Measurements from ENCODE around the gene GRIK5.
"Not testable (repeated sequence)": the region's sequence is repeated elsewhere in the genome, so short reads cannot be mapped to it uniquely, and the experiment has no call there.

Gene GRIK5

GRCh38 chr19:42069619-42070351 is at the start of gene GRIK5:
GRIK5 (minus strand) TSS chr19:42070206; CDS start chr19:42065770, 4,436 bp downstream.
- no peak for DNase-seq (ENCODE audit: low read depth)

- no peak for DNase-seq (ENCODE audit: low read depth)
Measured at GRCh38 chr19:42117076-42117475, 47.1 kb upstream of the GRIK5 start.

GRCh38 chr19:42116308-42117075 is 46.5 kb upstream of the GRIK5 start:
- no peak for DNase-seq (ENCODE audit: low read depth)

GRCh38 chr19:42115705-42116104 is 45.7 kb upstream of the GRIK5 start:
- DNase-seq (ENCODE audit: low read depth): no peak

- no peak for DNase-seq (ENCODE audit: low read depth)
Measured at GRCh38 chr19:42115219-42115618, 45.2 kb upstream of the GRIK5 start.

DNA sequence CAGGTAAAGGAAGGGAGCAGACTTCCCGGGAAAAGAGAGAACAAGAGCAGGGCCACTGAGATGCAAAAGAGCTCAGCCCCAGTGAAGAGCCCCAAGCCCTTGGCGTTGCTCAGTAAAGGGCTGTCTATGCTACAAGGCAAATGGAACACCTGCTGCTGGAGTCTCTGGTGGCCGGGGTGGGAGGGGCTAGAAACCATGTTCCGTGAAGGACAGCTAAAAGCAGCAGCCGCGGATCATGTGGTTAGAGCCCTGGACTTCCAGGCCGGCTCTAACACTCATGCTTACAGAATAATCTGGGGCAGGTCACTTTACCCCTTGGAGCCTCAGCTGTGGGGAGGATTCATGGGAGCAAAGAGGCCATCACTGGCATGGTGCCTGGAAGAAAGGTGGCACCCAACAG is 44.4 kb upstream of the GRIK5 start:
- no peak for DNase-seq (ENCODE audit: low read depth)

- peak; percentile 96 for DNase-seq (ENCODE audit: low read depth)
Measured at GRCh38 chr19:42113641-42114348, 43.8 kb upstream of the GRIK5 start.

DNA sequence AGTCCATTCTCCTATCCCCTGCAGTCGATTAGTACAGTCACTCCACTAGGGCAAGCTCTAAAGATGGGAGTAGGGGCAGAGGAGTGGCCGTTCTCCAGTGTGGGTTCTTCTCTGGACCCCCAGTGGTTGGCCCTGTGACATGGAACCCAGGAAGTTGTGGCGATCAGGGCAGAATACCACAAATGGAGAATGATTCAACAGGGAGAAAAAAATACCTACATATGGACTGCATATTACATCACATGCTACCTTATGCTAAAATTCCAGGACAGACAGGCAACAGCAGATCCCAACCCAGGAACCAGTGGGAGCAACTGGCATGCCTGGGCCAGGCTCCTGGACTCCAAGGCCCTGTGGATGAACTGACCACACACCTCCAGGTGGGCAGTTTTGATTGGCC is 41.8 kb upstream of the GRIK5 start:
- no peak for DNase-seq (ENCODE audit: low read depth)

- no peak for DNase-seq (ENCODE audit: low read depth)
Measured at GRCh38 chr19:42111384-42111783, 41.4 kb upstream of the GRIK5 start.

DNA sequence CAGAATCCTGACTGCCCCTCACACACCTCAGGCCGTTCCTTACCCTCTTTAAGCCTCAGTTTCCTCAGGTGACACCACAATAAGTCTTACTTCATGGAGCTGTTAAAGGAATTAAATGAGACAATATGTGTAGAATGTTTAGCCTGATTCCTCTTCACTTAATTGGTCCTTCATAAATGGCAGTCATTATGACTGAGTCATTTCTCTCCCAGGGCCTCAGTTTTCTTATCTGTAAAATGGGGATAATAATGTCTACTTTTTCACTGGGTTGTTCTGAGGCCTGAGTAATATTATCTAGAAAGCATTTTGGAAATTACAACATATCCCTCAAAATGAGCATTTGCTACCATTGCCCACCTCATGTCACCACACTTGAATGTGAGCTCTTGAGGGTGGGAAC is 40.7 kb upstream of the GRIK5 start:
- no peak for DNase-seq (ENCODE audit: low read depth)

DNA sequence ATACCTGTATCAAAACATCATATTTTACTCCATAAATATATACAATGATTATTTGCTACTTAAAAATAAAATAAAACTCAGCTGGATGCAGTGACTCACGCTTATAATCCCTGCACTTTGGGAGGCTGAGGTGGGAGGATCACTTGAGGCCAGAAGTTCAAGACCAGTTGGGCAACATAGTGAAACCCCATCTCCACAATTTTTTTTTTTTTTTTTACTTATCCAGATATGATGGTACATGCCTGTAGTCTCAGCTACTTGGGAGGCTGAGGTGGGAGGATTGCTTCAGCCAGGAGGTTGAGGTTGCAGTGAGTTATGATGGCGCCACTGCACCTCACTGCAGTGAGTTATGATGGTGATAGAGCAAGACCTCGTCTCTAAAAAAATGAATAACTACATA is 39.9 kb upstream of the GRIK5 start:
- no peak for DNase-seq (ENCODE audit: low read depth)

- peak; percentile 72 for DNase-seq (ENCODE audit: low read depth)
Measured at GRCh38 chr19:42108527-42109389, 38.8 kb upstream of the GRIK5 start.

- no peak for DNase-seq (ENCODE audit: low read depth)
Measured at GRCh38 chr19:42105368-42105767, 35.4 kb upstream of the GRIK5 start.

DNA sequence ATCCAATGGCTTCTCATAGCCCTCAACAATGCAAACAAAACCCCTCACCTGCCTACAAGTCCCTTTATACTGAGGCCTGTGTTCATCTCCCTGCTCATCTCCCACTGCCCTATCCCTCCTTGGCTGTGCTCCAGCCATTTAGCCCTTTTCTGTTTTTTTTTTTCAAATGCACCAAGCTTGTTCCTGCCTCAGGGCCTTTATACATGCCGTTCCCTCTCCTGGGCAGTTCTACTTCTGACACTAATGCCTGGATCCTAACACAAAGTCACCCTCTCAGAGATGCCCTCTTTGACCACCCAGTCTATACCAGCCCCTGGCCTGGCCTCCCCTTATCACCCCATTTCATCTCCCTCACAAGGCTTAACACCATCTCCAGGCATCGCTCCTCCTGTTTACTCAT is 32.9 kb upstream of the GRIK5 start:
- no peak for DNase-seq (ENCODE audit: low read depth)

DNA sequence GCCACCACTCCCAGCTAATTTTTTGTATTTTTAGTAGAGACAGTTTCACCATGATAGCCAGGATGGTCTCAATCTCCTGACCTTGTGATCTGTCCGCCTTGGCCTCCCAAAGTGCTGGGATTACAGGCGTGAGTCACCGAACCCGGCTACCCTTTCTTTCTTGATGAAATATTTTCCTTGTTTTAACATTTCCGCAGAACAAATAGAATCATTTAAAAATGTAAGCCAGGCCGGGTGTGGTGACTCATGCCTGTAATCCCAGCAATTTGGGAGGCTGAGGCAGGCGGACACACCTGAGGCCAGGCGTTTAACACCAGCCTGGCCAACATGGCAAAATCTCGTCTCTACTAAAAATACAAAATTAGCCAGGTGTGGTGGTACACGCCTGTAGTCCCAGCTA is 30.2 kb upstream of the GRIK5 start:
- DNase-seq (ENCODE audit: low read depth): not testable (repeated sequence)

DNA sequence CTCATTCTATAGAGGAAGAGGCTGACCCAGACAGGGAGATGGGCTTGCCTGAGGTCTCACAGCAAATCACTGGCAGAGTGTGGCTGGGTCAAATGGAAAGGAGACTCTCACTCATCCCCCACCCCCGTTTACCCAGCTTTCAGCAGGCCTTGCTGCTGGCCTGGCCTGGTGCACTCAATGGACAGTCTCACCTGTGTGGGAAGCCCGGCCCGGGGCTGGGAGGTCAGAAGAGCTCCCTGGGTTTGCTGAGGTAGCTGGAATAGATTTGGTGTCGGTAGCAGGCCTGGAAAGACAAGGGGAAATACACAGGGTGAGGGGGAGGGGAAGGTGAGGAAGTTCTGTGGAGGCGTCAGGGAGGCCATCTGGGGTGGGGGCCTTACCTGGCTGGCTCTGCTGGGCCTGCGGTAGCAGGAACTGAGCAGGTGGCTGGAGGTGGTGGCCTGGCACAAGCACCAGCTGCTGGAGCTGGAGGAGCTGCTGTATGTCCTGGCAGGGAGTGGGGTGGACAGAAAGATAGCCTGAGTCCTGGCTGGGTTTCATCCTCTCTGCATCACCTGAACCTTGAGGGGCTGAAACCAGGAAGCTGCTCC is 29.4 kb upstream of the GRIK5 start:
- DNase-seq (ENCODE audit: low read depth): no peak

- DNase-seq (ENCODE audit: low read depth): no peak
Measured at GRCh38 chr19:42098781-42099180, 28.8 kb upstream of the GRIK5 start.

DNA sequence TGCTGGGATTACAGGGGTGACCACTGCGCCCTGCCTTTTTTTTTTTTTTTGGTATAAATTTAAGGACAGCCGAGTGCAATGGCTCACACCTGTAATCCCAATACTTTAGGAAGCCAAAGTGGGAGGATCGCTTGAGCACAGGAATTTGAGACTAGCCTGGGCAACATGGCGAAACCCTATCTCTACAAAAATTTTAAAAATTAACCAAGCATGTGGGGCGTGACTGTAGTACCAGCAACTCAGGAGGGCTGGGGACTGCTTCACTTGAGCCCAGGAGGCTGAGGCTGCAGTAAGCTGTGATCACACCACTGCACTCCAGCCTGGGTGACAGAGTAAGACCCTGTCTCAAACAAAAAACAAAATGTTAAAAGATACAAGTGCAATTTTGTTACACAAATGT is 27.5 kb upstream of the GRIK5 start:
- DNase-seq (ENCODE audit: low read depth): no peak

DNA sequence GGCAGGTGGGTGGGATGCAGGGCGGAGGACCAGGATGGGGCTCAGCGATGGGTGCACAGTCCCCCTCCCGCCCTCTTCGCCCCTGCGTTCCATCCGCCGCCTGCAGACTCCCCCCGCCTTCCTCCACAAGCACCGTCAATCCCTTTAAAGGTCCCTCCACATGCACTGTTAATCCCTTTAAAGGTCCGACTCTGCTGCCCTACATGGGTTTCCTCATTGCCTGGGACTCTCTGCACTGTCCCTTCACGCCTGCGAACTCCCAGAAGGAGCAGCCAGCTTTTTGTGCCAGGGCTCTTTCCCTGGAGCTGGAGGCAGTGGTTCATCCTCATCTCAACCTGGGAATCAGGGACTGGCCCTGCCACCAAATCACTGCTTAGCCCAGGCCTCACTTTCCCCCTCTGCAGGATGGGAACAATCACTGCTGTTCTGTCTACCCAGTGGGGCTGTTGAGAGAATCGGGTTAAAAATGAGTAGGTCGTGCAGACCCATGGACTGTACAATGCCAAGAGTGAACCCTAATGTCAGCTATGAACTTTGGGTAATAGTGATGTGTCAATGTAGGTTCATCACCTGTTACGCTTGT is 26.3 kb upstream of the GRIK5 start:
- no peak for DNase-seq (ENCODE audit: low read depth)

DNA sequence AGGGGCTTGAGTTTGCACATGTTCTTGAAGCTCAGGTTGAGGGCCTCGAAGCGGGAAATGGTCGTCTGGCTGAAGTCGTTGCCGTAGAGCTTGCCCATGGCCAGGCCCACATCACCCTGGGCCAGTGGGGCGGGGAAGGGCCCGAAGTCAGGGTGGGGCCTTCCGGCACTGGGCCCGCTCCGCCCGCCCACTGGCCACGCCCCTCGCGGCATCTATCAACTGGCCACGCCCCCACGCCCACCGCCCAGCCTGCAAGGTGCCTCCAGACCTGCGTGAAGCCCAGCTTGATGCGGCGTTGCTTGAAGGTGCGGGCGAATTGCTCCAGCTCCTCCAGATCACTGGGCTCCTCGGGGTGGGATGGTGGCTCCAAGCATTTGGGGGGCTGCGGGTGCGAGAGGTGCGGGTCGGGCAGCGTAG is 25.8 kb upstream of the GRIK5 start:
- no peak for DNase-seq (ENCODE audit: low read depth)

DNA sequence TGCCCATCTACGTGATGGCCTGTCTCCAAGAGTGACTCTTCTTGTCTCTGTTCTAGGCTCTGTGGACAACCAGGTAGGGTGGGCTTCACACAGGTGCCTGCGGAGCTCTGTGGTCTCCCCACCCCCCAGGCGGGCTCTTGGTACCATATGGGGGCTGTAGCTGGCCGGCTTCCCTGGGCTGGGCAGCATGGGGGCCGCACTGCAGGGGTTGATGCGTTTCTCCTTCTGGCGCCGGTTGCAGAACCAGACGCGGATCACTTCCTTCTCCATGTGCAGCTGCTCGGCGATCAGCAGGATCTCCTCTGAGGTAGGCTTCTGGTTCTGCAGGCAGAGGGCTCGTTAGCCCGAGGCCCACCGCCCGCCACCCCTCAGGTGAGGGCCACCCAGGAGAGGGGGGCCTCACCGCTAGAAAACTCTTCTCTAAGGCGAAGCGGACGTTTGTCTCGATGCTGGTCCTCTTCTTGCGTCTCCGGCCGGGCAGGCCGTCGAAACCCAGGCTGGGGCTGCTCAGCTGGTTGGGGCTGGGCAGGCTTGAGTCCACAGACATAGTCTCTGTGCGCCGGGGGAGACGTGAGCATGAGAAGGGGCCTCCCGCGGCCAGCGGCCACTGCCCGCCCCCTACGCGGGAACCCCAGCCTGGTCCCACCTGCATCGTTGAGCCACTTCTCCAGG is 25.3 kb upstream of the GRIK5 start:
- no peak for DNase-seq (ENCODE audit: low read depth)

Measured in non-pigmented ciliary epithelial cell (primary cell).